Lung (tissue), 12 donors: ENCODE results near the gene VPS41. TPM values are rescaled to one million over a fixed set of nuclear protein-coding genes. Genes with fewer than 3 reads are reported as not detected.

Source experiments
- ATAC-seq: fragments of 200-7000 bp; cut with Tn5 transposase; one replicate; pipeline ENCODE4 v1.9.1; 2020; ENCODE audit warnings: moderate number of reproducible peaks; ENCODE audit not compliant: insufficient read depth, low FRiP score
- DNase-seq, 3 donors: peaks; one replicate each; pipeline ENCODE4 v3.0.0-alpha.2; 2013 to 2017
- H3K27ac ChIP-seq, 2 donors: one replicate each; pipeline ENCODE4 v1.5.1; 2013; ENCODE audit warnings: mild to moderate bottlenecking in 2 of 2, moderate library complexity in 2 of 2, control low read depth in 1 of 2, inconsistent platforms in 1 of 2, low read depth in 1 of 2, low read length in 1 of 2
- H3K27me3 ChIP-seq, 3 donors: one replicate each; pipeline ENCODE4 v1.5.1; 2013; ENCODE audit warnings: low read length in 2 of 3; ENCODE audit not compliant: control insufficient read depth in 3 of 3, insufficient read depth in 3 of 3
- H3K36me3 ChIP-seq, 4 donors: one replicate each; pipeline ENCODE4 v1.5.1; 2013; ENCODE audit warnings: low read length in 4 of 4, mild to moderate bottlenecking in 1 of 4, moderate library complexity in 1 of 4; ENCODE audit not compliant: control insufficient read depth in 4 of 4, insufficient read depth in 4 of 4
- H3K4me1 ChIP-seq, 5 donors: one replicate each; pipeline ENCODE4 v1.5.1; 2013; ENCODE audit warnings: low read length in 5 of 5, mild to moderate bottlenecking in 2 of 5, moderate library complexity in 1 of 5; ENCODE audit not compliant: control insufficient read depth in 5 of 5, insufficient read depth in 5 of 5
- H3K4me3 ChIP-seq: one replicate; pipeline ENCODE4 v1.5.1; 2013; ENCODE audit warnings: mild to moderate bottlenecking, control low read depth, moderate library complexity
- H3K9ac ChIP-seq, 2 donors: one replicate each; pipeline ENCODE4 v1.5.1; 2013; ENCODE audit warnings: low read length in 2 of 2, control low read depth in 1 of 2; ENCODE audit not compliant: insufficient read depth in 1 of 2
- H3K9me3 ChIP-seq, 4 donors: one replicate each; pipeline ENCODE4 v1.5.1; 2013; ENCODE audit warnings: low read length in 3 of 4, mild to moderate bottlenecking in 1 of 4, moderate library complexity in 1 of 4; ENCODE audit not compliant: control insufficient read depth in 4 of 4, insufficient read depth in 3 of 4
- WGBS, 2 donors: extraction: QIAGEN DNeasy Blood & Tissue Kit; methylation state at CpG; one replicate each; pipeline ENCODE4 v1.1.7; 2013; 5-methylcytosine and 5-hydroxymethylcytosine counted together
- polyA plus RNA-seq, 2 donors: library from polyadenylated mRNA; stranded (reverse); fragments of 200-250 nt; gene quantifications; one replicate each; pipeline ENCODE4 v1.2.1, GENCODE V29; 2013
- total RNA-seq, 2 donors: library from RNA; depleted of rRNA in 1 of 2; stranded (reverse); fragments of >200 nt in 1 of 2; gene quantifications; one replicate each; pipeline ENCODE4 v1.2.1, GENCODE V29; 2014 to 2021
- TF ChIP-seq, protein P1 (sequence below): IDR thresholded peaks from 2 replicates; pipeline ENCODE4 v1.5.1; 2012; ENCODE audit warnings: mild to moderate bottlenecking; ENCODE audit errors: control extremely low read depth, extremely low read depth
- donor health status: control.
- donor health status: control.
- donor health status: Bipolar disorder and iron deficiency.
- donor health status: healthy.
- donor health status: DM: yes; HTN: yes; CAD: no.

Gene VPS41
- total and polyA plus RNA-seq, 4 donors = 13.8 to 88.6 (median 48.1) TPM

DNA sequence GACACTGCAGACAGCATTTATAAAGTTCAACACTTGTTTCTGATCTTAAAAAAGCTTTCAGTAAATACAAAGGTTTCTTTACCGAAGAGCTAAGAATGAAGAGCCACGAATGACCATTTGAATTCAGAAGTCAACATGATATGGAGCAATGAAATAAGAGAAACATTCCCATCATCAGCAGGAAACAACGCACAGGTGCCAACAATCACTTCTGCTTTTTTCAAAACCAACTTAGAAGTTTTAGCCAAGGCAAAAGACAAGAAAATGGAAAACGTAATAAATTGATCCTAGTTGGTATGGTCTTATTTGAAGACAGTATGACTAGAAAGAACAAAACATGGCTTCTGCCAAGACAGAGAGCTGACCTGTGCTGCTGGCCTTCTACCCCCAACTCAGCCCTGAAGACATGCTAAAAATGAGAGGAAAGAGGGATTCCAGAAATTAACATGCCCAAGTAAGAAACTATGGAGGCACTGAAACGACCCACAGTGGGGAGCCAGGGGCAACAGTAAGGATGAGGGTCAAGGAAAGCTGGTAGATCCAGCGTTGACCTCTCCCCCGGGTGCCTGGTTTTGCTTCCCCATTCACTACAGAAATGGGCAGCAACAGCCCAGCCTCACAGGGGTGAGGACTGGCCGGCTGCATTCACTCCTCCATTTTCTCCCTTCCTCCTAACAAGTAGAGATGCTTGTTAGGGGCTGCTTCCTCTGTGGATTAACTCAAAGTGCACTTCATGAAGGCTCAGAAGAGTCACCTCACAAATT is 30.1 kb downstream of the VPS41 start:
- H3K27me3 ChIP-seq = no peaks in the 10 kb centered on the region
- 59 to 77% methylated on average over 8 of the region's 8 CpGs for WGBS, 2 donors
- ATAC-seq = no peak
- peaks cover 0 to 3% (median 0%) of the 10 kb centered on the region in 5 donors for H3K4me1 ChIP-seq
- no peak for DNase-seq
- H3K36me3 ChIP-seq = no peaks in the 10 kb centered on the region
- H3K9me3 ChIP-seq = no peaks in the 10 kb centered on the region
- TF ChIP-seq, protein P1, sequence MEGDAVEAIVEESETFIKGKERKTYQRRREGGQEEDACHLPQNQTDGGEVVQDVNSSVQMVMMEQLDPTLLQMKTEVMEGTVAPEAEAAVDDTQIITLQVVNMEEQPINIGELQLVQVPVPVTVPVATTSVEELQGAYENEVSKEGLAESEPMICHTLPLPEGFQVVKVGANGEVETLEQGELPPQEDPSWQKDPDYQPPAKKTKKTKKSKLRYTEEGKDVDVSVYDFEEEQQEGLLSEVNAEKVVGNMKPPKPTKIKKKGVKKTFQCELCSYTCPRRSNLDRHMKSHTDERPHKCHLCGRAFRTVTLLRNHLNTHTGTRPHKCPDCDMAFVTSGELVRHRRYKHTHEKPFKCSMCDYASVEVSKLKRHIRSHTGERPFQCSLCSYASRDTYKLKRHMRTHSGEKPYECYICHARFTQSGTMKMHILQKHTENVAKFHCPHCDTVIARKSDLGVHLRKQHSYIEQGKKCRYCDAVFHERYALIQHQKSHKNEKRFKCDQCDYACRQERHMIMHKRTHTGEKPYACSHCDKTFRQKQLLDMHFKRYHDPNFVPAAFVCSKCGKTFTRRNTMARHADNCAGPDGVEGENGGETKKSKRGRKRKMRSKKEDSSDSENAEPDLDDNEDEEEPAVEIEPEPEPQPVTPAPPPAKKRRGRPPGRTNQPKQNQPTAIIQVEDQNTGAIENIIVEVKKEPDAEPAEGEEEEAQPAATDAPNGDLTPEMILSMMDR = no peak
- H3K9ac ChIP-seq = no peak overlapping the region
- no peak overlapping the region for H3K27ac ChIP-seq
- no peak overlapping the region for H3K4me3 ChIP-seq

DNA sequence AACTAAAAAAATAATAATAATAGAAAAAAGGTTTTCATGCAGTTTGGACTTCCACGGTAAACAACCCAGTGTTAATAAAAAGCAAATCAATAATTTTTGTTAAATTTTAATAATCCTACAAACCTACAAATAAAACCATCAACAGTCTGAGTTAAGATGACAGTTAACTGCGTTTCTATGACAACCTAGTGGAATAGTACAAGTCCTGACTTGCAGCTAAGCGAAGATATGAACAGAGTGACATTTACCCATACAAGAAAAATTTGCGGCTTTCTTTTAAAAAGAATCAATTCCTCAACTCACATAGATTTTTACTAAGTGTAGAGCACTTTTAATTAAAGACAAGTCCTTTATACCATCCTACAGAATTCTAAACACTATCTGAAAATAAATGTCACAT is 35.6 kb downstream of the VPS41 start:
- TF ChIP-seq, protein P1 = no peak
- no peak for ATAC-seq
- DNase-seq = no peak

DNA sequence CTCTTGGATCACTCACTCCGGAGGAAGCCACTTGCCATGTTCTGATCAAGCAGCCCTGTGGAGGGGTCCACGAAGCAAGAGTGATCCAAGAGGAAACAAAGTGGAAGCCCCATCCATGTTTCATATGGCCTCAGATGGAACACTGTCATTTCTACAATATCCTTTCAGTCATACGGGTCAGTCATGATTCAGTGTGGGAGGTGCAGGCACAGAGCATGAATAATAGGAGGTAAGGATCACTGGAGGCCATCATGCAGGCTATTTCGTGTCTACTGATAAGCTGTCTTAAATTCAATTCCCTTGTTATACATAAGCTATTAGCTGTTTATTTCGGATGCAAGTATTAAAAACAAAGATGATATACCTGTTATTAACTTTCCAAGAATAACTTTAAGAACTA is 36.8 kb downstream of the VPS41 start:
- no peak overlapping the region for H3K9ac ChIP-seq
- TF ChIP-seq, protein P1 = no peak
- DNase-seq (no peak), ATAC-seq (no peak)
- no peak overlapping the region for H3K27ac ChIP-seq
- peaks cover 5 to 11% (median 8%) of the 10 kb centered on the region in 4 donors for H3K36me3 ChIP-seq
- H3K9me3 ChIP-seq = no peaks in the 10 kb centered on the region
- H3K4me1 ChIP-seq = peaks cover 0 to 2% (median 0%) of the 10 kb centered on the region in 5 donors
- WGBS, 2 donors = 97% methylated on average over 5 of the region's 5 CpGs
- no peak overlapping the region for H3K4me3 ChIP-seq
- no peaks in the 10 kb centered on the region for H3K27me3 ChIP-seq

More for the DNA sequence above, 35.6 kb downstream of the VPS41 start:
- H3K4me3 ChIP-seq = no peak overlapping the region
- no peak overlapping the region for H3K27ac ChIP-seq
- no peaks in the 10 kb centered on the region for H3K9me3 ChIP-seq
- H3K4me1 ChIP-seq = peaks cover 0 to 3% (median 0%) of the 10 kb centered on the region in 5 donors
- H3K36me3 ChIP-seq = peaks cover 0 to 5% (median 2%) of the 10 kb centered on the region in 4 donors
- 96 to 99% methylated on average over 4 of the region's 4 CpGs for WGBS, 2 donors
- H3K9ac ChIP-seq = no peak overlapping the region
- no peaks in the 10 kb centered on the region for H3K27me3 ChIP-seq
